HepG2 (cell line): ENCODE results near the gene NBR1. TPM values are rescaled to one million over a fixed set of nuclear protein-coding genes. Genes with fewer than 3 reads are reported as not detected.

Source experiments
- ATAC-seq: fragments of 200-7000 bp; cut with Tn5 transposase; 3 replicates; pipeline ENCODE4 v1.9.1; 2020; ENCODE audit warnings: mild to moderate bottlenecking, moderate library complexity
- BruUV-seq: library from RNA; stranded (reverse); fragments of 400-500 nt; replicated peaks from 2 replicates; lab custom pipeline; 2021; lab: Mats Ljungman, UMichigan
- CTCF ChIA-PET: fragments of 300-600 bp; formaldehyde crosslinking; extraction: SDS; loops from one replicate; lab custom pipeline; 2021; ENCODE audit warnings: low total read pairs, inconsistent platforms, low intra/inter-chr PET ratio; lab: Yijun Ruan, JAX
- POLR2A ChIA-PET: fragments of 350-600 bp; sonication (Branson Sonifier 250); formaldehyde crosslinking; loops from one replicate; lab custom pipeline; 2020; ENCODE audit warnings: antibody characterized with exemption, inconsistent platforms; lab: Yijun Ruan, JAX
- DNase-seq: peaks from one replicate; pipeline ENCODE4 v3.0.0-alpha.2; 2015; ENCODE audit warnings: low spot score
- FAIRE-seq: peaks from 3 replicates; lab custom pipeline; 2011; peaks lifted over from hg19 to GRCh38; lab: Jason Lieb, UNC
- H2AFZ ChIP-seq: one replicate; pipeline ENCODE4 v1.6.1; 2011; ENCODE audit warnings: low read length, inconsistent platforms
- H3K27ac ChIP-seq: fragments of 300-600 bp; 3 replicates; pipeline ENCODE4 v1.8.0; 2011; ENCODE audit warnings: mixed run types, mild to moderate bottlenecking, mixed read lengths, low read length, inconsistent platforms; ENCODE audit not compliant: insufficient read depth; ENCODE audit errors: extremely low read length
- H3K27me3 ChIP-seq, 2 experiments: fragments of 200-600 bp in 1 of 2; 2 replicates in 1 of 2; 3 replicates in 1 of 2; pipeline versions ENCODE4 v1.6.0 to v1.8.0; 2011; ENCODE audit warnings: low read length in 2 of 2, mild to moderate bottlenecking in 2 of 2, moderate library complexity in 2 of 2, inconsistent platforms in 1 of 2; ENCODE audit not compliant: insufficient read depth in 2 of 2, control insufficient read depth in 1 of 2
- H3K36me3 ChIP-seq, 2 experiments: fragments of 200-600 bp in 1 of 2; replicated peaks in 1 of 2; 2 replicates in 1 of 2; 3 replicates in 1 of 2; pipeline versions ENCODE4 v1.5.1 to v1.8.0; 2011; ENCODE audit warnings: low read length in 2 of 2, inconsistent platforms in 1 of 2; ENCODE audit not compliant: insufficient read depth in 2 of 2, control insufficient read depth in 1 of 2
- H3K4me1 ChIP-seq: 2 replicates; pipeline ENCODE4 v1.5.1; 2012; ENCODE audit warnings: low read length, inconsistent platforms; ENCODE audit not compliant: insufficient read depth
- H3K4me2 ChIP-seq: 2 replicates; pipeline ENCODE4 v1.6.0; 2011; ENCODE audit warnings: low read depth, low read length, inconsistent platforms
- H3K4me3 ChIP-seq, 3 experiments: fragments of 200-600 bp in 1 of 3; sonication (generic), shearing (Covaris generic) in 1 of 3; replicated peaks in 1 of 3; 2 replicates each; pipeline ENCODE4 v1.5.1; 2011 to 2016; ENCODE audit warnings: low read length in 3 of 3, inconsistent platforms in 2 of 3, low read depth in 2 of 3, mild to moderate bottlenecking in 2 of 3, control low read depth in 1 of 3, mixed read lengths in 1 of 3; ENCODE audit not compliant: insufficient read depth in 1 of 3
- H3K79me2 ChIP-seq: one replicate; pipeline ENCODE4 v1.6.1; 2011; ENCODE audit warnings: low read length, inconsistent platforms; ENCODE audit not compliant: insufficient read depth
- H3K9ac ChIP-seq: 2 replicates; pipeline ENCODE4 v1.6.0; 2011; ENCODE audit warnings: mild to moderate bottlenecking, low read depth, low read length, inconsistent platforms; ENCODE audit not compliant: insufficient read depth
- H3K9me3 ChIP-seq: 2 replicates; pipeline ENCODE4 v1.5.1; 2012; ENCODE audit warnings: mild to moderate bottlenecking, low read length
- H4K20me1 ChIP-seq: 2 replicates; pipeline ENCODE4 v1.6.0; 2011; ENCODE audit warnings: inconsistent platforms, mild to moderate bottlenecking, low read length, moderate library complexity; ENCODE audit not compliant: insufficient read depth
- CENPT ChIP-seq: sonication (generic); formaldehyde crosslinking; IDR thresholded peaks from 2 replicates; pipeline ENCODE4 v1.8.0; 2022; ENCODE audit warnings: low read depth, mild to moderate bottlenecking, moderate library complexity, missing genetic modification reagents
- GTF3A ChIP-seq: sonication (generic); formaldehyde crosslinking; conservative IDR thresholded peaks from 2 replicates; pipeline ENCODE4 v1.4.0; 2020; ENCODE audit warnings: mild to moderate bottlenecking, missing genetic modification reagents
- HMG20A ChIP-seq: IDR thresholded peaks from 2 replicates; pipeline ENCODE4 v1.6.1; 2016; ENCODE audit warnings: borderline replicate concordance
- IRX3 ChIP-seq: sonication (generic); formaldehyde crosslinking; IDR thresholded peaks from 2 replicates; pipeline ENCODE4 v1.8.1; 2023; ENCODE audit warnings: mild to moderate bottlenecking, low read depth, missing genetic modification reagents, borderline replicate concordance
- POLR2A ChIP-seq, 2 experiments: IDR thresholded peaks; 2 replicates each; pipeline ENCODE4 v1.6.1; 2011; ENCODE audit warnings: low read depth in 2 of 2, low read length in 2 of 2, mild to moderate bottlenecking in 1 of 2, moderate library complexity in 1 of 2; ENCODE audit not compliant: insufficient read depth in 1 of 2
- RBFOX2 ChIP-seq: fragments of 200-400 bp; formaldehyde crosslinking; IDR thresholded peaks from 2 replicates; pipeline ENCODE4 v1.6.1; 2017; ENCODE audit warnings: low read depth, mild to moderate bottlenecking, low read length
- SOX6 ChIP-seq, 2 experiments: fragments of 450-650 bp in 1 of 2; sonication (generic) in 1 of 2; formaldehyde crosslinking in 1 of 2; IDR thresholded peaks; 2 replicates each; pipeline versions ENCODE4 v1.4.0 to v1.6.1; 2017 to 2020; ENCODE audit warnings: antibody characterized with exemption in 1 of 2, mild to moderate bottlenecking in 1 of 2, missing genetic modification reagents in 1 of 2
- XBP1 ChIP-seq: sonication (generic); formaldehyde crosslinking; IDR thresholded peaks from 2 replicates; pipeline ENCODE4 v1.5.0; 2020; ENCODE audit warnings: missing genetic modification reagents
- ZNF180 ChIP-seq: sonication (generic); formaldehyde crosslinking; IDR thresholded peaks from 2 replicates; pipeline ENCODE4 v1.4.0; 2020; ENCODE audit warnings: low read depth, missing genetic modification reagents, borderline replicate concordance
- ZNF747 ChIP-seq: sonication (generic); formaldehyde crosslinking; IDR thresholded peaks from 2 replicates; pipeline ENCODE4 v1.8.1; 2023; ENCODE audit warnings: missing genetic modification reagents, mild to moderate bottlenecking, borderline replicate concordance
- ZNF850 ChIP-seq: sonication (generic); formaldehyde crosslinking; conservative IDR thresholded peaks from 2 replicates; pipeline ENCODE4 v1.9.0; 2021; ENCODE audit warnings: mild to moderate bottlenecking, missing genetic modification reagents
- WGBS: methylation state at CpG from one replicate; pipeline ENCODE4 v1.1.6; 2017; ENCODE audit warnings: low lambda C conversion rate; 5-methylcytosine and 5-hydroxymethylcytosine counted together
- in situ Hi-C: cut with HindIII; loops from 2 replicates; pipeline ENCODE4 v1.10.0; 2017; ENCODE audit warnings: low pct_unique_long_range_greater_than_20kb; ENCODE audit not compliant: extremely low pct_ligation_motif_present
- intact Hi-C: fragments of 100-400 bp; cut with micrococcal nuclease; formaldehyde crosslinking; loops from one replicate; pipeline ENCODE4 v1.10.0; 2022; ENCODE audit not compliant: unreplicated experiment
- polyA plus RNA-seq, 8 experiments: library from polyadenylated mRNA; depleted of rRNA in 3 of 8; stranded (reverse) in 7 of 8; unstranded in 1 of 8; fragments of >200 nt; fragmentation: Illumina TruSeq in 4 of 8; extraction: Trizol in 4 of 8; gene quantifications; 2 replicates each; pipeline versions ENCODE4 v1.2.1 to v1.2.3, GENCODE V29; 2011 to 2016; ENCODE audit warnings: low read depth in 4 of 8, missing spikeins in 1 of 8, mixed read lengths in 1 of 8; ENCODE audit not compliant: insufficient read depth in 1 of 8
- total RNA-seq, 5 experiments: library from RNA; depleted of rRNA; stranded (reverse); fragments of >200 nt; fragmentation: Illumina TruSeq; extraction: Trizol; gene quantifications; 2 replicates each; pipeline ENCODE4 v1.2.3, GENCODE V29; 2016; ENCODE audit warnings: low read depth in 1 of 5
- TF ChIP-seq, protein P1 (sequence below): sonication (generic); formaldehyde crosslinking; IDR thresholded peaks from 2 replicates; pipeline ENCODE4 v1.4.0; 2020; ENCODE audit warnings: missing genetic modification reagents
- TF ChIP-seq, protein P2 (sequence below): fragments of 450-650 bp; IDR thresholded peaks from 2 replicates; pipeline ENCODE4 v1.6.1; 2016

The NBR1 gene
- total and polyA plus RNA-seq, 2 of the 13 experiments (the other 11 are each of a cell fraction or from before 2014, with no cell fraction given): 51.7 to 121 TPM

- FAIRE-seq (no peak), ATAC-seq (no peak), DNase-seq (no peak)
- H2AFZ ChIP-seq: no peak overlapping the region
- 98% methylated on average over 2 of the region's 2 CpGs for WGBS
- intact Hi-C loops (no loop called here), in situ Hi-C loops (no loop called here)
- no peaks in the 10 kb centered on the region for H3K27me3 ChIP-seq
- peaks cover 17 to 45% of the 10 kb centered on the region in 2 experiments for H3K36me3 ChIP-seq
- H3K4me2 ChIP-seq: no peak overlapping the region
- ChIA-PET POLR2A (interaction anchor here (0.8 to 5.7 kb wide), 7 partner anchors 20 to 221 kb away, joined by 3 to 177 read pairs (median 7); partner anchors contain the start of genes NBR1, RPL27 and VAT1), CTCF (no interaction called here)
- peak overlapping the region; percentile 94 for H3K27ac ChIP-seq
- H3K9me3 ChIP-seq: no peaks in the 10 kb centered on the region
- peaks cover 57% of the 10 kb centered on the region for H3K4me1 ChIP-seq
- BruUV-seq: no TSS peak
- H3K79me2 ChIP-seq: peaks cover 3% of the 10 kb centered on the region
- no peak overlapping the region; the same call in 1 of the 2 replicates for H3K9ac ChIP-seq
- H4K20me1 ChIP-seq: no peaks in the 10 kb centered on the region
- no peak overlapping the region for H3K4me3 ChIP-seq
- TF ChIP-seq POLR2A (IDR thresholded peaks at IDR 0.05; ENCODE audit: insufficient read depth in 1 of 2, low read depth in 2 of 2, low read length in 2 of 2): peak in 1 of 2 experiments; percentile 13; a peak in 1 of 4 replicates
- no peak for TF ChIP-seq IRX3 (CRISPR knock-in tag)
- TF ChIP-seq SOX6 (IDR thresholded peaks at IDR 0.05): no peak
- 0 out of 2 replicates have a peak, but pooled peaks have one; percentile 4 for TF ChIP-seq SOX6 (CRISPR knock-in tag; IDR thresholded peaks at IDR 0.05)
These were observed 48.0 kb downstream of the NBR1 start for GRCh38 chr17:43219001-43219400.

- Histone ChIP-seq H3K4me2 (no peak overlapping the region), H2AFZ (no peak overlapping the region), H3K4me1 (peaks cover 48% of the 10 kb centered on the region), H3K27me3 (no peaks in the 10 kb centered on the region), H3K27ac (no peak overlapping the region), H3K4me3 (no peak overlapping the region), H3K9ac (no peak overlapping the region), H4K20me1 (no peaks in the 10 kb centered on the region), H3K79me2 (no peaks in the 10 kb centered on the region), H3K36me3 (peaks cover 19 to 49% of the 10 kb centered on the region in 2 experiments), H3K9me3 (no peaks in the 10 kb centered on the region)
- BruUV-seq: no TSS peak
- FAIRE-seq (no peak), DNase-seq (no peak), ATAC-seq (no peak)
- intact Hi-C loops: no loop called here
- in situ Hi-C loops: no loop called here
- POLR2A ChIA-PET: interaction anchor here (0.7 to 5.7 kb wide), 7 partner anchors 8 to 209 kb away, joined by 3 to 177 read pairs (median 4); partner anchors contain the start of genes NBR1, TMEM106A and VAT1
- CTCF ChIA-PET: no interaction called here
- WGBS: 98% methylated on average over 8 of the region's 8 CpGs
- TF ChIP-seq, protein P1, sequence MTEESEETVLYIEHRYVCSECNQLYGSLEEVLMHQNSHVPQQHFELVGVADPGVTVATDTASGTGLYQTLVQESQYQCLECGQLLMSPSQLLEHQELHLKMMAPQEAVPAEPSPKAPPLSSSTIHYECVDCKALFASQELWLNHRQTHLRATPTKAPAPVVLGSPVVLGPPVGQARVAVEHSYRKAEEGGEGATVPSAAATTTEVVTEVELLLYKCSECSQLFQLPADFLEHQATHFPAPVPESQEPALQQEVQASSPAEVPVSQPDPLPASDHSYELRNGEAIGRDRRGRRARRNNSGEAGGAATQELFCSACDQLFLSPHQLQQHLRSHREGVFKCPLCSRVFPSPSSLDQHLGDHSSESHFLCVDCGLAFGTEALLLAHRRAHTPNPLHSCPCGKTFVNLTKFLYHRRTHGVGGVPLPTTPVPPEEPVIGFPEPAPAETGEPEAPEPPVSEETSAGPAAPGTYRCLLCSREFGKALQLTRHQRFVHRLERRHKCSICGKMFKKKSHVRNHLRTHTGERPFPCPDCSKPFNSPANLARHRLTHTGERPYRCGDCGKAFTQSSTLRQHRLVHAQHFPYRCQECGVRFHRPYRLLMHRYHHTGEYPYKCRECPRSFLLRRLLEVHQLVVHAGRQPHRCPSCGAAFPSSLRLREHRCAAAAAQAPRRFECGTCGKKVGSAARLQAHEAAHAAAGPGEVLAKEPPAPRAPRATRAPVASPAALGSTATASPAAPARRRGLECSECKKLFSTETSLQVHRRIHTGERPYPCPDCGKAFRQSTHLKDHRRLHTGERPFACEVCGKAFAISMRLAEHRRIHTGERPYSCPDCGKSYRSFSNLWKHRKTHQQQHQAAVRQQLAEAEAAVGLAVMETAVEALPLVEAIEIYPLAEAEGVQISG (CRISPR knock-in tag): no peak
- no peak for TF ChIP-seq HMG20A (CRISPR knock-in tag)
- TF ChIP-seq ZNF180 (CRISPR knock-in tag): no peak
- TF ChIP-seq GTF3A (CRISPR knock-in tag): no peak
- TF ChIP-seq CENPT (CRISPR knock-in tag): no peak
- TF ChIP-seq, protein P2, sequence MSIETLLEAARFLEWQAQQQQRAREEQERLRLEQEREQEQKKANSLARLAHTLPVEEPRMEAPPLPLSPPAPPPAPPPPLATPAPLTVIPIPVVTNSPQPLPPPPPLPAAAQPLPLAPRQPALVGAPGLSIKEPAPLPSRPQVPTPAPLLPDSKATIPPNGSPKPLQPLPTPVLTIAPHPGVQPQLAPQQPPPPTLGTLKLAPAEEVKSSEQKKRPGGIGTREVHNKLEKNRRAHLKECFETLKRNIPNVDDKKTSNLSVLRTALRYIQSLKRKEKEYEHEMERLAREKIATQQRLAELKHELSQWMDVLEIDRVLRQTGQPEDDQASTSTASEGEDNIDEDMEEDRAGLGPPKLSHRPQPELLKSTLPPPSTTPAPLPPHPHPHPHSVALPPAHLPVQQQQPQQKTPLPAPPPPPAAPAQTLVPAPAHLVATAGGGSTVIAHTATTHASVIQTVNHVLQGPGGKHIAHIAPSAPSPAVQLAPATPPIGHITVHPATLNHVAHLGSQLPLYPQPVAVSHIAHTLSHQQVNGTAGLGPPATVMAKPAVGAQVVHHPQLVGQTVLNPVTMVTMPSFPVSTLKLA: no peak
- TF ChIP-seq XBP1 (CRISPR knock-in tag): no peak
- no peak for TF ChIP-seq ZNF850 (CRISPR knock-in tag)
- TF ChIP-seq POLR2A (IDR thresholded peaks at IDR 0.05; ENCODE audit: insufficient read depth in 1 of 2, low read depth in 2 of 2, low read length in 2 of 2): peak in 1 of 2 experiments; percentile 30; a peak in 1 of 4 replicates
- TF ChIP-seq ZNF747 (CRISPR knock-in tag): no peak
- TF ChIP-seq RBFOX2: peak; percentile 40
These were observed 48.8 kb downstream of the NBR1 start for GRCh38 chr17:43219746-43220380.
